C4-2B (cell line): ENCODE results near the gene SNAI3.

Source experiments
- H3K27ac ChIP-seq: fragments of 450-650 bp; 2 replicates; pipeline ENCODE4 v1.5.1; 2017
- CTCF ChIP-seq: fragments of 450-650 bp; conservative IDR thresholded peaks from 2 replicates; pipeline ENCODE4 v1.5.1; 2017; ENCODE audit warnings: mild to moderate bottlenecking
- ZFX ChIP-seq: fragments of 450-650 bp; IDR thresholded peaks from 2 replicates; pipeline ENCODE4 v1.6.1; 2017

Gene SNAI3

GRCh38 chr16:88695753-88696152 lies 9.4 kb upstream of the SNAI3 start:
- TF ChIP-seq CTCF (no peak), ZFX (no peak)
- no peak overlapping the region for H3K27ac ChIP-seq

GRCh38 chr16:88695218-88695617 lies 8.9 kb upstream of the SNAI3 start:
- no peak overlapping the region for H3K27ac ChIP-seq
- TF ChIP-seq CTCF (no peak), ZFX (no peak)

GRCh38 chr16:88694221-88695087 lies 8.1 kb upstream of the SNAI3 start:
- H3K27ac ChIP-seq, result no peak overlapping the region
- TF ChIP-seq ZFX, result no peak
- no peak for TF ChIP-seq CTCF

DNA sequence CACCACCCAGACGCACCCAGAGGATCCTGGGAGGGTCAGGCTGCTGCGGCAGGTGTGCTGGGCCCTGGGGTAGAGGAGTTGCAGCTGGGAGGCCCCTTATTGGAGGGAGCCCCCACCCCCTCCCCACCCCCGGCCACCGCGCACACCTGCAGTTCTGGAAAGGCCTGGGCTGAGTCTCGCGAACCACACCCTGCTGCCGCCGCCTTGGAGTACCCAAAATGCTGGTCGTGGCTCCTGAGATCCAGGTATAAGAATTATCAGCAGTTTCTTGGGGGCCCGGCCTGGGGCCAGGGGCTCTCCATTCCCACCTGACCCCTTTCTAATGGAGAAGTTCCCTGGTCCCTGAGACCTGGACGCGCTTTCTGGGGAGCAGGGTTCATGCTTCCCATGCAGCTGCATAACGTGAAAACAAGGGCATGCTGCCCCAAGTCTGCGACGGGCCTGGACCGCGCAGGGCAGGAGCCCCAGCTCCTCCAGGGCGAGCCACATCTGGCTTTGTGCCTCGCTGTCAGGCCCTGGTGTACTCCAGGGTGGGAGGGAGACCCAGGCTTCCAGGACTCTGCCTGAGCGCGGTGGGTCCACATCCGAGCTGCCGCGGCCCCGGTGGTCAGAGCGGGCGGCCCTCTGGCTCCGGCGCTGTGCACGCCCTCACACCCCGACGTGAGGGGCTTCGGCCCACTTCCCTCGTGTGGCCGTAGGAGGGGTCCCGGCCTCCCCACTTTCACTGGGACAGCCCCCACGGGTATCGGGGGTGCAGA lies 7.3 kb upstream of the SNAI3 start:
- TF ChIP-seq CTCF (no peak), ZFX (no peak)
- H3K27ac ChIP-seq, result no peak overlapping the region

- TF ChIP-seq CTCF, result no peak
- no peak for TF ChIP-seq ZFX
- H3K27ac ChIP-seq, result no peak overlapping the region
Measured at GRCh38 chr16:88692861-88693260, 6.6 kb upstream of the SNAI3 start.

DNA sequence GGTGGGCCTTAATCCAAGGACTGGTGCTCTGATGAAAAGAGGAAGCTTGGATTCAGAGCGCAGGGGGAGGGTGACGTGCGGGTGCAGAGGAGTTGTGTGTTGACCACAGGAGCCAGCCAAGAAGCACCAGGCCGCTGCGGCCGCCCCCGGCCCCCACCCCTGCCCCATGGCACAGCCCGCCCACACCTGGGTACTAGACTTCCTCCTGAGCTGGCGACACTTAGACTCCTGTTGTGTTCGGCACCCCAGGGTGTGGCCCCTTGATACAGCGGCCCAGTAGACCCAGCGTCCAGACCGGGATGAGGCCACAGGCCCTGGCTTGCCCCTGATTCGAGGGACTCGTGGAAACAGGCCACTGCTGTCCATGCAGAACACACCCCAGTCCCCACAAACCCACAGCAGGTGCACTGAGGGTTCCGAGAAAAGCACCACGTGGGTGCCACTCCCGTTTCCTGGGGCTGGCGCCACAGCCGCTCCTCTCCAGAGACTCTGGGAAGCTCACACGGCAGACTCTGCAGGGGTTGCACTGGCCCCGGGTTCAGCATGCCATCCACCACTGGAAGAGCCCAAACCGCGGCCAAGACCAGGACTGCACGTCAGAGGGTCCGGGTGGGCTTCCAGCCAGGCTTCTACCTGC lies 5.7 kb upstream of the SNAI3 start:
- TF ChIP-seq ZFX (no peak), CTCF (no peak)
- no peak overlapping the region for H3K27ac ChIP-seq
